ENCODE measurements around the gene RTN4R.
A peak's percentile ranks its signal among the peaks of the same experiment; 100 is the strongest.

- TF ChIP-seq CTCF (IDR thresholded peaks at IDR 0.05) (peak; percentile 53), EZH2 (IDR thresholded peaks at IDR 0.05; ENCODE audit: borderline replicate concordance, insufficient read depth, low read depth, low read length, poor library complexity, severe bottlenecking) (no peak)
These were observed 29.6 kb downstream of the RTN4R start for GRCh38 chr22:20238536-20238900.
